HepG2 (cell line): ENCODE measurements around the gene ARHGAP19. TPM values are rescaled to one million over a fixed set of nuclear protein-coding genes. Genes with fewer than 3 reads are reported as not detected.

Experiments
- FOSL1 ChIP-seq: sonication (generic); formaldehyde crosslinking; IDR thresholded peaks from 2 replicates; pipeline ENCODE4 v1.9.0; 2021; ENCODE audit warnings: missing genetic modification reagents, borderline replicate concordance
- HMGA1 ChIP-seq: sonication (generic); formaldehyde crosslinking; conservative IDR thresholded peaks from 2 replicates; pipeline ENCODE4 v1.4.0; 2020; ENCODE audit warnings: missing genetic modification reagents
- HMGXB4 ChIP-seq, 2 experiments: sonication (generic) in 1 of 2; formaldehyde crosslinking in 1 of 2; IDR thresholded peaks; 2 replicates each; pipeline versions ENCODE4 v1.4.0 to v1.6.1; 2018 to 2020; ENCODE audit warnings: missing genetic modification reagents in 2 of 2, borderline replicate concordance in 1 of 2, low read depth in 1 of 2, mild to moderate bottlenecking in 1 of 2, missing biosample characterization in 1 of 2
- HNF1B ChIP-seq: sonication (generic); formaldehyde crosslinking; IDR thresholded peaks from 2 replicates; pipeline ENCODE4 v1.5.1; 2020; ENCODE audit warnings: mild to moderate bottlenecking, moderate library complexity, missing genetic modification reagents
- IRF9 ChIP-seq: sonication (generic); formaldehyde crosslinking; IDR thresholded peaks from 2 replicates; pipeline ENCODE4 v1.8.0; 2022; ENCODE audit warnings: missing genetic modification reagents, mild to moderate bottlenecking, borderline replicate concordance
- MEIS2 ChIP-seq: sonication (generic); formaldehyde crosslinking; IDR thresholded peaks from 2 replicates; pipeline ENCODE4 v1.9.0; 2021; ENCODE audit warnings: mild to moderate bottlenecking, missing genetic modification reagents
- PAXIP1 ChIP-seq: sonication (generic); formaldehyde crosslinking; conservative IDR thresholded peaks from 2 replicates; pipeline ENCODE4 v1.4.0; 2020; ENCODE audit warnings: mild to moderate bottlenecking, missing genetic modification reagents, moderate library complexity
- SP2 ChIP-seq: sonication (generic); formaldehyde crosslinking; IDR thresholded peaks from 2 replicates; pipeline ENCODE4 v1.5.1; 2020; ENCODE audit warnings: mild to moderate bottlenecking, missing genetic modification reagents
- SRF ChIP-seq: IDR thresholded peaks from 2 replicates; pipeline ENCODE4 v1.6.1; 2011; ENCODE audit warnings: mild to moderate bottlenecking, low read depth, low read length, moderate library complexity
- ZBTB2 ChIP-seq: sonication (generic); formaldehyde crosslinking; IDR thresholded peaks from 2 replicates; pipeline ENCODE4 v1.8.0; 2022; ENCODE audit warnings: low read depth, missing genetic modification reagents
- ZNF224 ChIP-seq: sonication (generic); formaldehyde crosslinking; IDR thresholded peaks from 2 replicates; pipeline ENCODE4 v1.5.0; 2020; ENCODE audit warnings: mild to moderate bottlenecking, missing genetic modification reagents
- ZNF513 ChIP-seq: sonication (generic); formaldehyde crosslinking; conservative IDR thresholded peaks from 2 replicates; pipeline ENCODE4 v1.5.0; 2020; ENCODE audit warnings: missing genetic modification reagents
- ZNF713 ChIP-seq: sonication (generic); formaldehyde crosslinking; IDR thresholded peaks from 2 replicates; pipeline ENCODE4 v1.4.0; 2020; ENCODE audit warnings: mild to moderate bottlenecking, missing genetic modification reagents
- ZNF841 ChIP-seq: sonication (generic); formaldehyde crosslinking; IDR thresholded peaks from 2 replicates; pipeline ENCODE4 v1.8.1; 2023; ENCODE audit warnings: missing genetic modification reagents, borderline replicate concordance
- polyA plus RNA-seq, 8 experiments: library from polyadenylated mRNA; depleted of rRNA in 3 of 8; stranded (reverse) in 7 of 8; unstranded in 1 of 8; fragments of >200 nt; fragmentation: Illumina TruSeq in 4 of 8; extraction: Trizol in 4 of 8; gene quantifications; 2 replicates each; pipeline versions ENCODE4 v1.2.1 to v1.2.3, GENCODE V29; 2011 to 2016; ENCODE audit warnings: low read depth in 4 of 8, missing spikeins in 1 of 8, mixed read lengths in 1 of 8; ENCODE audit not compliant: insufficient read depth in 1 of 8
- total RNA-seq, 5 experiments: library from RNA; depleted of rRNA; stranded (reverse); fragments of >200 nt; fragmentation: Illumina TruSeq; extraction: Trizol; gene quantifications; 2 replicates each; pipeline ENCODE4 v1.2.3, GENCODE V29; 2016; ENCODE audit warnings: low read depth in 1 of 5

The ARHGAP19 gene
- total and polyA plus RNA-seq, 2 of the 13 experiments (the other 11 are each of a cell fraction or from before 2014, with no cell fraction given): 7.6 to 10.0 TPM

- TF ChIP-seq HMGXB4 (CRISPR knock-in tag; IDR thresholded peaks at IDR 0.05; ENCODE audit: borderline replicate concordance in 1 of 2, low read depth in 1 of 2) (peak in 1 of 2 experiments; percentile 5; a peak in 1 of 4 replicates), HMGA1 (CRISPR knock-in tag) (no peak), FOSL1 (no peak), HNF1B (CRISPR knock-in tag) (no peak), ZNF224 (CRISPR knock-in tag) (no peak), MEIS2 (CRISPR knock-in tag) (no peak), IRF9 (CRISPR knock-in tag) (0 out of 2 replicates have a peak, but pooled peaks have one; percentile 13), ZNF513 (CRISPR knock-in tag) (no peak), SP2 (CRISPR knock-in tag) (no peak), ZNF713 (no peak), ZNF841 (CRISPR knock-in tag) (peak; percentile 32; the same call in 1 of the 2 replicates), PAXIP1 (no peak; the same call in 1 of the 2 replicates), SRF (peak; percentile 46; the same call in 1 of the 2 replicates), ZBTB2 (CRISPR knock-in tag) (0 out of 2 replicates have a peak, but pooled peaks have one; percentile 24)
Measured at GRCh38 chr10:97320480-97321031, 28.1 kb upstream of the ARHGAP19 start (continued).
